HCT116 (cell line): ENCODE results near the gene MEIS2. TPM values are rescaled to one million over a fixed set of nuclear protein-coding genes. Genes with fewer than 3 reads are reported as not detected.

Experiments used
- ATAC-seq: fragments of 200-7000 bp; cut with Tn5 transposase; 2 replicates; pipeline ENCODE4 v1.9.1; 2020; ENCODE audit warnings: mild to moderate bottlenecking, moderate library complexity
- BruUV-seq: library from RNA; stranded (reverse); fragments of 400-500 nt; replicated peaks from 2 replicates; lab custom pipeline; 2021; lab: Mats Ljungman, UMichigan
- CTCF ChIA-PET: fragments of 300-600 bp; sonication (Branson Sonifier 250); formaldehyde crosslinking; loops from one replicate; lab custom pipeline; 2021; ENCODE audit warnings: antibody characterized with exemption; lab: Charles Lee
- POLR2A ChIA-PET: fragments of 300-600, 350-600 bp; sonication (Branson Sonifier 250); formaldehyde crosslinking; loops from one replicate; lab custom pipeline; 2021; ENCODE audit warnings: antibody characterized with exemption; lab: Charles Lee
- RAD21 ChIA-PET, 2 experiments: fragments of 300-600 bp; sonication (Branson Sonifier 250); formaldehyde crosslinking; loops; one replicate each; lab custom pipeline; 2023; ENCODE audit warnings: low total read pairs in 2 of 2; ENCODE audit not compliant: uncharacterized antibody in 2 of 2, unreplicated experiment in 2 of 2, low non-redundant PET in 1 of 2; lab: Charles Lee
- DNase-seq: peaks from one replicate; pipeline ENCODE4 v3.0.0-alpha.2; 2010; ENCODE audit warnings: low read depth, low spot score
- H2AFZ ChIP-seq: fragments of 200-600 bp; shearing (Covaris generic), sonication (generic); 2 replicates; pipeline ENCODE4 v1.6.1; 2017; ENCODE audit warnings: low read depth, mixed run types, mixed read lengths, antibody characterized with exemption, low read length; ENCODE audit not compliant: poor library complexity, severe bottlenecking
- H3K27ac ChIP-seq: 2 replicates; pipeline ENCODE4 v1.5.1; 2012; ENCODE audit warnings: low read depth, low read length
- H3K27me3 ChIP-seq: fragments of 200-600 bp; sonication (generic); 2 replicates; pipeline ENCODE4 v1.6.1; 2016; ENCODE audit warnings: mixed run types, low read length, mixed read lengths; ENCODE audit not compliant: insufficient read depth
- H3K36me3 ChIP-seq, 2 experiments: fragments of 200-500 bp in 1 of 2; fragments of 200-600 bp in 1 of 2; sonication (Bioruptor generic) in 1 of 2; sonication (generic) in 1 of 2; 2 replicates each; pipeline versions ENCODE4 v1.5.1 to v1.6.1; 2014 to 2016; ENCODE audit warnings: low read length in 2 of 2, inconsistent platforms in 1 of 2, mixed read lengths in 1 of 2, mixed run types in 1 of 2; ENCODE audit not compliant: insufficient read depth in 2 of 2, control insufficient read depth in 1 of 2
- H3K4me1 ChIP-seq, 2 experiments: fragments of 200-600 bp in 1 of 2; sonication (generic) in 1 of 2; 2 replicates each; pipeline versions ENCODE4 v1.5.1 to v1.6.1; 2012 to 2017; ENCODE audit warnings: low read length in 2 of 2, inconsistent platforms in 1 of 2, mild to moderate bottlenecking in 1 of 2, mixed read lengths in 1 of 2, mixed run types in 1 of 2, moderate library complexity in 1 of 2; ENCODE audit not compliant: insufficient read depth in 2 of 2, control insufficient read depth in 1 of 2
- H3K4me2 ChIP-seq: fragments of 200-600 bp; sonication (generic); 2 replicates; pipeline ENCODE4 v1.6.1; 2017; ENCODE audit warnings: mixed run types, low read length, mixed read lengths
- H3K4me3 ChIP-seq, 2 experiments: fragments of 200-600 bp in 1 of 2; sonication (generic) in 1 of 2; replicated peaks in 1 of 2; 2 replicates each; pipeline ENCODE4 v1.5.1; 2011 to 2016; ENCODE audit warnings: low read length in 2 of 2, control low read depth in 1 of 2, low read depth in 1 of 2, mild to moderate bottlenecking in 1 of 2, mixed read lengths in 1 of 2, mixed run types in 1 of 2
- H3K79me2 ChIP-seq: fragments of 200-600 bp; sonication (generic); 2 replicates; pipeline ENCODE4 v1.6.1; 2017; ENCODE audit warnings: mild to moderate bottlenecking, mixed run types, low read length, moderate library complexity, mixed read lengths; ENCODE audit not compliant: insufficient read depth
- H3K9ac ChIP-seq: fragments of 200-600 bp; sonication (generic); 2 replicates; pipeline ENCODE4 v1.6.1; 2016; ENCODE audit warnings: low read length, mixed read lengths
- H3K9me2 ChIP-seq: fragments of 200-600 bp; sonication (generic), shearing (Covaris generic); 2 replicates; pipeline ENCODE4 v1.6.1; 2017; ENCODE audit warnings: mixed run types, mild to moderate bottlenecking, moderate library complexity; ENCODE audit not compliant: insufficient read depth
- H3K9me3 ChIP-seq, 2 experiments: fragments of 200-500 bp in 1 of 2; fragments of 200-600 bp in 1 of 2; sonication (Bioruptor generic) in 1 of 2; sonication (generic) in 1 of 2; 2 replicates each; pipeline ENCODE4 v1.6.1; 2014 to 2017; ENCODE audit warnings: low read length in 2 of 2, mixed read lengths in 2 of 2, inconsistent platforms in 1 of 2, low read depth in 1 of 2, mild to moderate bottlenecking in 1 of 2, mixed run types in 1 of 2, moderate library complexity in 1 of 2; ENCODE audit not compliant: control insufficient read depth in 1 of 2, insufficient read depth in 1 of 2
- H4K20me1 ChIP-seq: fragments of 200-600 bp; sonication (generic), shearing (Covaris generic); 2 replicates; pipeline ENCODE4 v1.6.1; 2017; ENCODE audit warnings: mixed run types, mild to moderate bottlenecking, moderate library complexity; ENCODE audit not compliant: insufficient read depth
- EZH2 ChIP-seq: fragments of 200-600 bp; sonication (generic); IDR thresholded peaks from 2 replicates; pipeline ENCODE4 v1.6.1; 2017; ENCODE audit warnings: antibody characterized with exemption, mixed run types
- FOSL1 ChIP-seq: IDR thresholded peaks from 2 replicates; pipeline ENCODE4 v1.6.1; 2012; ENCODE audit warnings: low read depth
- POLR2A ChIP-seq: IDR thresholded peaks from 2 replicates; pipeline ENCODE4 v1.7.0; 2011; ENCODE audit warnings: borderline replicate concordance; ENCODE audit not compliant: insufficient read depth, insufficient read length; ENCODE audit errors: extremely low read depth
- POLR2AphosphoS5 ChIP-seq: IDR thresholded peaks from 2 replicates; pipeline ENCODE4 v1.6.1; 2011; ENCODE audit warnings: mild to moderate bottlenecking, low read depth, low read length, moderate library complexity
- RAD21 ChIP-seq: IDR thresholded peaks from 2 replicates; pipeline ENCODE4 v1.6.1; 2012; ENCODE audit warnings: low read depth, mild to moderate bottlenecking
- SIN3A ChIP-seq: IDR thresholded peaks from 2 replicates; pipeline ENCODE4 v1.6.1; 2012; ENCODE audit warnings: low read depth
- SRF ChIP-seq: IDR thresholded peaks from 2 replicates; pipeline ENCODE4 v1.6.1; 2012; ENCODE audit warnings: low read depth
- YY1 ChIP-seq: IDR thresholded peaks from 2 replicates; pipeline ENCODE4 v1.6.1; 2011; ENCODE audit warnings: low read length, low read depth, moderate library complexity, mild to moderate bottlenecking; ENCODE audit not compliant: insufficient replicate concordance; ENCODE audit errors: extremely low read depth
- ZFX ChIP-seq: fragments of 450-650 bp; IDR thresholded peaks from 2 replicates; pipeline ENCODE4 v1.6.1; 2017
- ZNF274 ChIP-seq: fragments of 200-500 bp; sonication (Bioruptor generic); IDR thresholded peaks from 2 replicates; pipeline ENCODE4 v1.6.1; 2014; ENCODE audit warnings: mild to moderate bottlenecking, low read depth, low read length, inconsistent platforms
- intact Hi-C: fragments of 100-400 bp; cut with micrococcal nuclease; formaldehyde crosslinking; loops from 2 replicates; pipeline ENCODE4 v1.10.0; 2022
- total RNA-seq: library from RNA; stranded (reverse); gene quantifications from one replicate; pipeline ENCODE4 v1.2.1, GENCODE V29; 2021; ENCODE audit not compliant: unreplicated experiment
- TF ChIP-seq, protein P1 (sequence below): IDR thresholded peaks from 2 replicates; pipeline ENCODE4 v1.6.1; 2012; ENCODE audit warnings: low read depth
- TF ChIP-seq, protein P2 (sequence below): IDR thresholded peaks from 2 replicates; pipeline ENCODE4 v1.6.1; 2012
- TF ChIP-seq, protein P3 (sequence below): IDR thresholded peaks from 2 replicates; pipeline ENCODE4 v1.6.1; 2012

The MEIS2 gene
- total RNA-seq, 1 experiment from 2014 or later: 11.5 TPM

DNA sequence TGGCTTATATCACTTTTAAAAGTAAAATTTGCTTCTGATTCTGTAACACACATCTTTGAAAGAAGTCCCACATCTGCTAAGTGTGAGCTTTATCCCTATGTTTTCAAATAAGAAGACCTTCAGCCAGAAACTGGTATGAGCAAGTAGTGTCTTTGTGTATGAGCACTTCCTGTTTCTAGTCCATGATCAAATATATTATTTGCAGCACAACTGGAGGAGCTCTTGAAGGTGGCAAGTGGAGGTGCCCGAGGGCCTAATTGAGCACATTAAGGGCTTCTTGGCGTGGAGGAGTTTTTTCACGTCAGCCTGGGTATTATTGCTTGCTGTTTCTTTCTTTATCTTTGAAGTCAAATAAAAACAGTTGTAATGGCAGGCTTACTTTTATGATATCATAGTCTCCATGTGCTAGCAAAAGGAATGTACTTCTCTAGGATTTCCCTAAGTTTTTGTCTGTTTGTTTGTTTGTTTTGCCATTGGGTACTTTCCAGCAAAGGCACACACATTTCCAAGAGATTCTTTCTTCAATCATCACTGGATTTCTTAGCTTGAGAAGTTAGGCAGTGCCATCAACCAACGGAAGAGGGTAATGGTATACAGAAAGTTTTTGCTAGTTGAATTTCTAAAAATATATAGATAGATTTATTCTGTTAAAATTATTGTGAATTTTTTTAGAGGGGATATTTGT lies 68.1 kb downstream of the MEIS2 start (continued):
- TF ChIP-seq YY1 (no peak), EZH2 (no peak), FOSL1 (no peak), SIN3A (no peak), RAD21 (no peak)
- TF ChIP-seq, protein P1, sequence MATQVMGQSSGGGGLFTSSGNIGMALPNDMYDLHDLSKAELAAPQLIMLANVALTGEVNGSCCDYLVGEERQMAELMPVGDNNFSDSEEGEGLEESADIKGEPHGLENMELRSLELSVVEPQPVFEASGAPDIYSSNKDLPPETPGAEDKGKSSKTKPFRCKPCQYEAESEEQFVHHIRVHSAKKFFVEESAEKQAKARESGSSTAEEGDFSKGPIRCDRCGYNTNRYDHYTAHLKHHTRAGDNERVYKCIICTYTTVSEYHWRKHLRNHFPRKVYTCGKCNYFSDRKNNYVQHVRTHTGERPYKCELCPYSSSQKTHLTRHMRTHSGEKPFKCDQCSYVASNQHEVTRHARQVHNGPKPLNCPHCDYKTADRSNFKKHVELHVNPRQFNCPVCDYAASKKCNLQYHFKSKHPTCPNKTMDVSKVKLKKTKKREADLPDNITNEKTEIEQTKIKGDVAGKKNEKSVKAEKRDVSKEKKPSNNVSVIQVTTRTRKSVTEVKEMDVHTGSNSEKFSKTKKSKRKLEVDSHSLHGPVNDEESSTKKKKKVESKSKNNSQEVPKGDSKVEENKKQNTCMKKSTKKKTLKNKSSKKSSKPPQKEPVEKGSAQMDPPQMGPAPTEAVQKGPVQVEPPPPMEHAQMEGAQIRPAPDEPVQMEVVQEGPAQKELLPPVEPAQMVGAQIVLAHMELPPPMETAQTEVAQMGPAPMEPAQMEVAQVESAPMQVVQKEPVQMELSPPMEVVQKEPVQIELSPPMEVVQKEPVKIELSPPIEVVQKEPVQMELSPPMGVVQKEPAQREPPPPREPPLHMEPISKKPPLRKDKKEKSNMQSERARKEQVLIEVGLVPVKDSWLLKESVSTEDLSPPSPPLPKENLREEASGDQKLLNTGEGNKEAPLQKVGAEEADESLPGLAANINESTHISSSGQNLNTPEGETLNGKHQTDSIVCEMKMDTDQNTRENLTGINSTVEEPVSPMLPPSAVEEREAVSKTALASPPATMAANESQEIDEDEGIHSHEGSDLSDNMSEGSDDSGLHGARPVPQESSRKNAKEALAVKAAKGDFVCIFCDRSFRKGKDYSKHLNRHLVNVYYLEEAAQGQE: no peak
- TF ChIP-seq, all 23 proteins: peak for 0

DNA sequence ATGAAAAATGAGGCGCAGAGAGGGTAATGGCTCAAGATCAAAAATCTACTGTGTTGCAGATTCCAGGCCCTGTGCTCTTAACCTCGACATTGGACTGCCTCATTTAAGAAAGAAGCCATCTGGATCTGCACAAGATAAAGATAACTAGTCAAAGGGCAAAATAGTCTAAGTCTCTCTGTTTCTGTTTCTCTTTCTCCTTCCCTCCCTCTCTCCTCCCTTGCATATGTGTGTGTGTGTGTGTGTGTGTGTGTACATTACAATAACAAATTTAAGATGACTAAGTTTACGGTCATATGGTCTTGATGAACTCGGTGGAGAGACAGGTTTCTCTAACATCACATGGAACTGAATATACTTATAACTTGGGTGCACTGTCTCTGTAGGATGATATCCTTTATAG lies 69.2 kb downstream of the MEIS2 start:
- Histone ChIP-seq H3K4me2 (no peak overlapping the region), H2AFZ (no peak overlapping the region), H4K20me1 (no peaks in the 10 kb centered on the region), H3K36me3 (no peaks in the 10 kb centered on the region), H3K27me3 (no peaks in the 10 kb centered on the region), H3K4me1 (peaks cover 0 to 8% of the 10 kb centered on the region in 2 experiments; a peak in 2 of 4 replicates), H3K9me2 (no peaks in the 10 kb centered on the region), H3K9me3 (no peaks in the 10 kb centered on the region), H3K4me3 (no peak overlapping the region), H3K9ac (no peak overlapping the region), H3K79me2 (no peaks in the 10 kb centered on the region), H3K27ac (no peak overlapping the region)
- no peak for ATAC-seq
- ChIA-PET CTCF (no interaction called here), POLR2A (no interaction called here), RAD21 (no interaction called here)
- no TSS peak for BruUV-seq
- intact Hi-C loops: no loop called here
- TF ChIP-seq POLR2AphosphoS5 (no peak), ZFX (no peak), FOSL1 (no peak), SRF (no peak), POLR2A (no peak), ZNF274 (no peak), RAD21 (no peak), EZH2 (no peak)
- TF ChIP-seq, protein P2, sequence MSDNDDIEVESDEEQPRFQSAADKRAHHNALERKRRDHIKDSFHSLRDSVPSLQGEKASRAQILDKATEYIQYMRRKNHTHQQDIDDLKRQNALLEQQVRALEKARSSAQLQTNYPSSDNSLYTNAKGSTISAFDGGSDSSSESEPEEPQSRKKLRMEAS: no peak
- TF ChIP-seq, protein P3, sequence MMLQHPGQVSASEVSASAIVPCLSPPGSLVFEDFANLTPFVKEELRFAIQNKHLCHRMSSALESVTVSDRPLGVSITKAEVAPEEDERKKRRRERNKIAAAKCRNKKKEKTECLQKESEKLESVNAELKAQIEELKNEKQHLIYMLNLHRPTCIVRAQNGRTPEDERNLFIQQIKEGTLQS: no peak
- DNase-seq: no peak
